GM18951 (cell line): ENCODE results near the gene PSTPIP2.
"Not testable (repeated sequence)": the region's sequence is repeated elsewhere in the genome, so short reads cannot be mapped to it uniquely, and the experiment has no call there.

ENCODE experiments used
- POLR2A ChIP-seq: IDR thresholded peaks from 4 replicates; pipeline ENCODE4 v1.6.1; 2011; ENCODE audit warnings: mild to moderate bottlenecking; ENCODE audit not compliant: insufficient read length, insufficient read depth; ENCODE audit errors: extremely low read depth
- in situ Hi-C: fragments of 300-500 bp; cut with MboI; formaldehyde crosslinking; loops from one replicate; pipeline ENCODE4 v1.12.0; 2022; ENCODE audit warnings: low sequenced_read_pairs, mixed read lengths, inconsistent platforms; ENCODE audit not compliant: unreplicated experiment

PSTPIP2 gene

DNA sequence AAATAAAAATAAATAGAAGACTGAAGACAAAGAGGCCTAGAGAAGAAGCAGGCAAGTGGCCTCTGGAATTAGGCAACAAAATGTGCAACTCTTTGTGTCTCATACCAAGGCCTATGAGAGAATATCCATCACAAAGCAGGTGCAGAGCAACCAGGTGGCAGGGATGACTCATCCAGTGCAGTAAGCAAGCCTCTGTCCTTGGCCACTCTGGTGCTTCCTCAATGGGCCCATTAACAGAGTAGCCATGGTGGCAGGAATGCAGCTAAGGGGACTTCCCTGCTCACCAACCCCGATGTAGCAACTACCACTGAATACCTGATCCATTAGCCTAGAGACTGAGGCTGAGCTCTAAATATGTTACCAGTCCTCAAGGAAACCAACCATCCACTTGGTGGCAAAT, 94.0 kb downstream of the PSTPIP2 start:
- in situ Hi-C loops = no loop called here
- no peak for TF ChIP-seq POLR2A

- no peak for TF ChIP-seq POLR2A
- in situ Hi-C loops = no loop called here
Observed at GRCh38 chr18:45976974-45977373, 95.1 kb downstream of the PSTPIP2 start.

GRCh38 chr18:45976566-45976965, 95.5 kb downstream of the PSTPIP2 start:
- no peak for TF ChIP-seq POLR2A

GRCh38 chr18:45974088-45974536, 97.9 kb downstream of the PSTPIP2 start:
- in situ Hi-C loops = no loop called here
- TF ChIP-seq POLR2A = no peak

More at GRCh38 chr18:45976566-45976965, 95.5 kb downstream of the PSTPIP2 start:
- in situ Hi-C loops = no loop called here

DNA sequence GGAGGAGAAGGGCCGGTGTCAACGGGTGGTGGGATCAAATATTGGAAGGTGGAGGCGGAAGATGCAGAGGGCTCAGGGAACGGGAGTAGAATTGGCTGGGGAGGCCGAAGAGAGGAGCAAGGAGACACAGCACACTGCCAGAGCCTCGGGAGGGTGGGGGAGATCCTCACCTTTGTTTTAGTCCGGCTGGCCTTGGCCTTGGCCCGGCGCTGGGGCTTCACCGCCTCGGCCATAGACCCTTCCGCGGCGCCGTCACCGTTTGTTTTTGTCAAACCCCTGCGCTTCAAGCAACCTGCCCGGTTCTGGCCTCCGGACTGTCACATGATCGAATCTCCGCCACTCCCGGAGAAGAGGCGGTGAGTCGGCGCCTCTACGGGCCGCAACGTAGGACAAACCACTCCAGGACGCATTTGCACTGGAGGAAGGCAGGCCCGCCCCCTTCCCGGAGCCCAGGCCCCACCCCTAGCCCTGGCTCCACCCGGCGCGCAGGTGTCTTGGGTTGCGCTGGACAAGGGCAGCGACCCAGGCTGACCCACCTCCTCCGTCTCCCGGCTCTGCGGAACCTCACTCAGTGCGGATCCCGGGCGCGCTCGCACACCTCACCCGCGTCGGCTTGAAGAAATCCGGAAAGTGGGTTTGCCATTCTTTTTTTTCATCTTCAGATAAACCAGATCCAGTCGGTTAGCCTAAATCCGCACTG, 104.9 kb downstream of the PSTPIP2 start, which contains the start of gene EPG5:
EPG5 (minus strand) TSS at position 323 of the 700 bp plus-strand sequence; CDS start at position 233, 90 bp downstream.
- in situ Hi-C loops = no loop called here
- peak; percentile 66 for TF ChIP-seq POLR2A

GRCh38 chr18:45964913-45965312, 107.1 kb downstream of the PSTPIP2 start:
- in situ Hi-C loops = not testable (repeated sequence)

DNA sequence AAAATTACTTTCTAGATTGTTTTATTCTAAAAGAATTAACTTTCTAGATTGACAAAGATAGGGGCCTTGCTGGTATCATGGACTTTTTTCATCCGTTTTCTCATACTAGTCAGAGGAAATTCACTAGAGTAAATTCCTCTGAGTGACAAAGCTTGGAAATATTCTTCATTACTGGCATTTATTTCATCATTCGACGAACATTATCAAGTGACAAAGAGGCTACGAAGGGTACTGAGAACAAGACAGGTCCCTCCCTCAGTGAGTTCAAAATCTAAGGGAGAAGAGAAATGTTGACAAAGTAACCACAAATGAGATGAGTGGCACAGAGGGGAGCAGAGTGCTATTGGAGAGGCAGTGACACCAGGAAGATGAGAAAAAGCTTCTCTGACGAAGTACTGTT, 109.2 kb downstream of the PSTPIP2 start:
- no peak for TF ChIP-seq POLR2A
- in situ Hi-C loops = no loop called here

- TF ChIP-seq POLR2A = no peak
- in situ Hi-C loops = no loop called here
Observed at GRCh38 chr18:45962461-45962860, 109.6 kb downstream of the PSTPIP2 start.

- in situ Hi-C loops = not testable (repeated sequence)
Observed at GRCh38 chr18:45959484-45959883, 112.6 kb downstream of the PSTPIP2 start.

DNA sequence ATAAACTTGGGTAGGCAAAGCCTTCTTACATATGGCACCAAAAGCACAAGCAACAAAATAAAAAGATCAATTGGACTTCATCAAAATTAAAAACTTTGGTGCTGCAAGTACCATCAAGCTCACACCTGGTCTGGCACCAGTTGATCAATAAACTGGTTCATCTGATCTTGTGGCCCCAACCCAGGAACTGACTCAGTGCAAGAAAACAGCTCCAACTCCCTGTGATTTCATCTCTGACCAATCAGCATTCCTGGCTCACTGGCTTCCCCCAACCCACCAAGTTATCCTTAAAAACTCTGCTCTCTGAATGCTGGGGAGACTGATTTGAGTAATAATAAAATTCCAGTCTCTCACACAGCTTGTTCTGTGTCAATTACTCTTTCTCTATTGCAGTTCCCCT, 113.3 kb downstream of the PSTPIP2 start:
- no peak for TF ChIP-seq POLR2A
- in situ Hi-C loops = no loop called here

- no peak for TF ChIP-seq POLR2A
- in situ Hi-C loops = no loop called here
Observed at GRCh38 chr18:45958027-45958426, 114.0 kb downstream of the PSTPIP2 start.

- TF ChIP-seq POLR2A = no peak
- in situ Hi-C loops = no loop called here
Observed at GRCh38 chr18:45957100-45957499, 115.0 kb downstream of the PSTPIP2 start.

GRCh38 chr18:45954070-45954934, 117.8 kb downstream of the PSTPIP2 start:
- TF ChIP-seq POLR2A = no peak
- in situ Hi-C loops = no loop called here

- in situ Hi-C loops = no loop called here
- no peak for TF ChIP-seq POLR2A
Observed at GRCh38 chr18:45951016-45951714, 120.9 kb downstream of the PSTPIP2 start.

GRCh38 chr18:45945669-45946068, 126.4 kb downstream of the PSTPIP2 start:
- in situ Hi-C loops = no loop called here
- no peak for TF ChIP-seq POLR2A
